HepG2 (cell line): ENCODE results near the gene CD7. TPM values are rescaled to one million over a fixed set of nuclear protein-coding genes. Genes with fewer than 3 reads are reported as not detected.

Source experiments
- CHCHD3 ChIP-seq: sonication (generic); formaldehyde crosslinking; IDR thresholded peaks from 2 replicates; pipeline ENCODE4 v1.8.0; 2022; ENCODE audit warnings: mild to moderate bottlenecking, missing genetic modification reagents, moderate library complexity
- KLF6 ChIP-seq: IDR thresholded peaks from 2 replicates; pipeline ENCODE4 v1.8.0; 2016; ENCODE audit warnings: missing biosample characterization, missing genetic modification reagents
- POLR2AphosphoS5 ChIP-seq: IDR thresholded peaks from 2 replicates; pipeline ENCODE4 v1.6.1; 2012; ENCODE audit warnings: low read depth, low read length
- SRSF4 ChIP-seq: fragments of 200-400 bp; formaldehyde crosslinking; IDR thresholded peaks from one replicate; pipeline ENCODE4 v1.6.1; 2018; ENCODE audit warnings: mild to moderate bottlenecking, low read depth, low read length, moderate library complexity; ENCODE audit not compliant: poor library complexity, severe bottlenecking
- SRY ChIP-seq: sonication (generic); formaldehyde crosslinking; IDR thresholded peaks from 2 replicates; pipeline ENCODE4 v1.8.0; 2022; ENCODE audit warnings: mild to moderate bottlenecking, missing genetic modification reagents
- ZC3H4 ChIP-seq: sonication (generic); formaldehyde crosslinking; IDR thresholded peaks from 2 replicates; pipeline ENCODE4 v1.4.0; 2020; ENCODE audit warnings: missing genetic modification reagents, borderline replicate concordance
- ZFYVE20 ChIP-seq: sonication (generic); formaldehyde crosslinking; IDR thresholded peaks from 2 replicates; pipeline ENCODE4 v1.8.0; 2023; ENCODE audit warnings: low read depth, mild to moderate bottlenecking, moderate library complexity, missing genetic modification reagents, borderline replicate concordance
- ZNF441 ChIP-seq: sonication (generic); formaldehyde crosslinking; IDR thresholded peaks from 2 replicates; pipeline ENCODE4 v1.7.0; 2021; ENCODE audit warnings: missing genetic modification reagents, borderline replicate concordance
- ZNF557 ChIP-seq: sonication (generic); formaldehyde crosslinking; IDR thresholded peaks from 2 replicates; pipeline ENCODE4 v1.4.0; 2020; ENCODE audit warnings: missing genetic modification reagents
- ZNF629 ChIP-seq: sonication (generic); formaldehyde crosslinking; conservative IDR thresholded peaks from 2 replicates; pipeline ENCODE4 v1.5.0; 2020; ENCODE audit warnings: missing genetic modification reagents
- polyA plus RNA-seq, 8 experiments: library from polyadenylated mRNA; depleted of rRNA in 3 of 8; stranded (reverse) in 7 of 8; unstranded in 1 of 8; fragments of >200 nt; fragmentation: Illumina TruSeq in 4 of 8; extraction: Trizol in 4 of 8; gene quantifications; 2 replicates each; pipeline versions ENCODE4 v1.2.1 to v1.2.3, GENCODE V29; 2011 to 2016; ENCODE audit warnings: low read depth in 4 of 8, missing spikeins in 1 of 8, mixed read lengths in 1 of 8; ENCODE audit not compliant: insufficient read depth in 1 of 8
- total RNA-seq, 5 experiments: library from RNA; depleted of rRNA; stranded (reverse); fragments of >200 nt; fragmentation: Illumina TruSeq; extraction: Trizol; gene quantifications; 2 replicates each; pipeline ENCODE4 v1.2.3, GENCODE V29; 2016; ENCODE audit warnings: low read depth in 1 of 5
- TF ChIP-seq, protein P1 (sequence below): sonication (generic); formaldehyde crosslinking; IDR thresholded peaks from 2 replicates; pipeline ENCODE4 v1.5.1; 2020; ENCODE audit warnings: missing genetic modification reagents, mild to moderate bottlenecking, borderline replicate concordance
- TF ChIP-seq, protein P2 (sequence below): sonication (generic); formaldehyde crosslinking; IDR thresholded peaks from 2 replicates; pipeline ENCODE4 v1.4.0; 2020; ENCODE audit warnings: missing genetic modification reagents, borderline replicate concordance
- TF ChIP-seq, protein P3 (sequence below): IDR thresholded peaks from 2 replicates; pipeline ENCODE4 v1.6.1; 2016; ENCODE audit warnings: low read depth, missing genetic modification reagents, missing compliant biosample characterization
- TF ChIP-seq, protein P4 (sequence below): IDR thresholded peaks from 2 replicates; pipeline ENCODE4 v1.6.1; 2016
- TF ChIP-seq, protein P5 (sequence below): sonication (generic); formaldehyde crosslinking; IDR thresholded peaks from 2 replicates; pipeline ENCODE4 v1.4.0; 2020; ENCODE audit warnings: missing genetic modification reagents

CD7 gene
- total and polyA plus RNA-seq, 2 of the 13 experiments (the other 11 are each of a cell fraction or from before 2014, with no cell fraction given), result 67.6 to 76.4 TPM

DNA sequence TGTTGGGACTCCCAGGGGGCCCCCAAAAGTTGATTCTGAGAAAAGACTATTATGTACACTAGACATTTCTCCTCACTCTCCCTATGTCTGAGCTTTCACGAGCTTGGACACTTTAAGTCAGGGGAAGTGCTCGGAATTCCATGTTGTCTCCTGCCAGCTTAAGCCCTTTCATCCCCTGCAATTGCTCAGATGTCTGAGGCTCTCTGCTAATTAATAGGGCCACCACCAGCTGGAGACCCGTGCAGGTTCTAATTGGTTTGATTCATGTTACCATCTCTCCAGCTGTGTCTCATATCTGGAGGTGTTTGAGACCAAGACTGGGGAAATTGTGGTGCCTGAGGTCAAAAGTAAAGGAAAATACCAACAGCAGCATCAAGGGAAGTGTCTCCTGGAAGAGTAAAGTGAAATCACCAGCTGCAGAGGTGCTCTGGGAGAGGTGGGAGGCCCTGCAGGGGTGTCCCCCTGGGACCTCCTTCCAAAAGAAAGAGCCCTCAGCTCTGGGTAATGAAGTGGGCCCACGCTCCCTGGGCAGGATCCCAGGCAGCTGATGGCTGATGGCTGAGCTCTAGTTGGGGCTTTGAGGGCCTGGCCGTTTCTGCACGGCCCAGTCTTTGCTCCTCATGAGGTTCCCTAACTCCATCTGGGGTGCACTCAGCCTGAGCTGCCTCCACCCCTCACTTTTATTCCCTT lies 48.3 kb upstream of the CD7 start (continued):
- TF ChIP-seq CHCHD3 (CRISPR knock-in tag) (no peak), ZC3H4 (CRISPR knock-in tag) (no peak), ZNF441 (CRISPR knock-in tag) (0 out of 2 replicates have a peak, but pooled peaks have one; percentile 55), POLR2AphosphoS5 (no peak), ZNF629 (CRISPR knock-in tag) (no peak), ZFYVE20 (CRISPR knock-in tag) (no peak), SRY (CRISPR knock-in tag) (no peak), SRSF4 (no peak), KLF6 (CRISPR knock-in tag) (no peak), ZNF557 (no peak)
- TF ChIP-seq, protein P1, sequence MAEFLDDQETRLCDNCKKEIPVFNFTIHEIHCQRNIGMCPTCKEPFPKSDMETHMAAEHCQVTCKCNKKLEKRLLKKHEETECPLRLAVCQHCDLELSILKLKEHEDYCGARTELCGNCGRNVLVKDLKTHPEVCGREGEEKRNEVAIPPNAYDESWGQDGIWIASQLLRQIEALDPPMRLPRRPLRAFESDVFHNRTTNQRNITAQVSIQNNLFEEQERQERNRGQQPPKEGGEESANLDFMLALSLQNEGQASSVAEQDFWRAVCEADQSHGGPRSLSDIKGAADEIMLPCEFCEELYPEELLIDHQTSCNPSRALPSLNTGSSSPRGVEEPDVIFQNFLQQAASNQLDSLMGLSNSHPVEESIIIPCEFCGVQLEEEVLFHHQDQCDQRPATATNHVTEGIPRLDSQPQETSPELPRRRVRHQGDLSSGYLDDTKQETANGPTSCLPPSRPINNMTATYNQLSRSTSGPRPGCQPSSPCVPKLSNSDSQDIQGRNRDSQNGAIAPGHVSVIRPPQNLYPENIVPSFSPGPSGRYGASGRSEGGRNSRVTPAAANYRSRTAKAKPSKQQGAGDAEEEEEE, result no peak
- TF ChIP-seq, protein P2, sequence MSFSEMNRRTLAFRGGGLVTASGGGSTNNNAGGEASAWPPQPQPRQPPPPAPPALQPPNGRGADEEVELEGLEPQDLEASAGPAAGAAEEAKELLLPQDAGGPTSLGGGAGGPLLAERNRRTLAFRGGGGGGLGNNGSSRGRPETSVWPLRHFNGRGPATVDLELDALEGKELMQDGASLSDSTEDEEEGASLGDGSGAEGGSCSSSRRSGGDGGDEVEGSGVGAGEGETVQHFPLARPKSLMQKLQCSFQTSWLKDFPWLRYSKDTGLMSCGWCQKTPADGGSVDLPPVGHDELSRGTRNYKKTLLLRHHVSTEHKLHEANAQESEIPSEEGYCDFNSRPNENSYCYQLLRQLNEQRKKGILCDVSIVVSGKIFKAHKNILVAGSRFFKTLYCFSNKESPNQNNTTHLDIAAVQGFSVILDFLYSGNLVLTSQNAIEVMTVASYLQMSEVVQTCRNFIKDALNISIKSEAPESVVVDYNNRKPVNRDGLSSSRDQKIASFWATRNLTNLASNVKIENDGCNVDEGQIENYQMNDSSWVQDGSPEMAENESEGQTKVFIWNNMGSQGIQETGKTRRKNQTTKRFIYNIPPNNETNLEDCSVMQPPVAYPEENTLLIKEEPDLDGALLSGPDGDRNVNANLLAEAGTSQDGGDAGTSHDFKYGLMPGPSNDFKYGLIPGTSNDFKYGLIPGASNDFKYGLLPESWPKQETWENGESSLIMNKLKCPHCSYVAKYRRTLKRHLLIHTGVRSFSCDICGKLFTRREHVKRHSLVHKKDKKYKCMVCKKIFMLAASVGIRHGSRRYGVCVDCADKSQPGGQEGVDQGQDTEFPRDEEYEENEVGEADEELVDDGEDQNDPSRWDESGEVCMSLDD, result 0 out of 2 replicates have a peak, but pooled peaks have one; percentile 9
- TF ChIP-seq, protein P3, sequence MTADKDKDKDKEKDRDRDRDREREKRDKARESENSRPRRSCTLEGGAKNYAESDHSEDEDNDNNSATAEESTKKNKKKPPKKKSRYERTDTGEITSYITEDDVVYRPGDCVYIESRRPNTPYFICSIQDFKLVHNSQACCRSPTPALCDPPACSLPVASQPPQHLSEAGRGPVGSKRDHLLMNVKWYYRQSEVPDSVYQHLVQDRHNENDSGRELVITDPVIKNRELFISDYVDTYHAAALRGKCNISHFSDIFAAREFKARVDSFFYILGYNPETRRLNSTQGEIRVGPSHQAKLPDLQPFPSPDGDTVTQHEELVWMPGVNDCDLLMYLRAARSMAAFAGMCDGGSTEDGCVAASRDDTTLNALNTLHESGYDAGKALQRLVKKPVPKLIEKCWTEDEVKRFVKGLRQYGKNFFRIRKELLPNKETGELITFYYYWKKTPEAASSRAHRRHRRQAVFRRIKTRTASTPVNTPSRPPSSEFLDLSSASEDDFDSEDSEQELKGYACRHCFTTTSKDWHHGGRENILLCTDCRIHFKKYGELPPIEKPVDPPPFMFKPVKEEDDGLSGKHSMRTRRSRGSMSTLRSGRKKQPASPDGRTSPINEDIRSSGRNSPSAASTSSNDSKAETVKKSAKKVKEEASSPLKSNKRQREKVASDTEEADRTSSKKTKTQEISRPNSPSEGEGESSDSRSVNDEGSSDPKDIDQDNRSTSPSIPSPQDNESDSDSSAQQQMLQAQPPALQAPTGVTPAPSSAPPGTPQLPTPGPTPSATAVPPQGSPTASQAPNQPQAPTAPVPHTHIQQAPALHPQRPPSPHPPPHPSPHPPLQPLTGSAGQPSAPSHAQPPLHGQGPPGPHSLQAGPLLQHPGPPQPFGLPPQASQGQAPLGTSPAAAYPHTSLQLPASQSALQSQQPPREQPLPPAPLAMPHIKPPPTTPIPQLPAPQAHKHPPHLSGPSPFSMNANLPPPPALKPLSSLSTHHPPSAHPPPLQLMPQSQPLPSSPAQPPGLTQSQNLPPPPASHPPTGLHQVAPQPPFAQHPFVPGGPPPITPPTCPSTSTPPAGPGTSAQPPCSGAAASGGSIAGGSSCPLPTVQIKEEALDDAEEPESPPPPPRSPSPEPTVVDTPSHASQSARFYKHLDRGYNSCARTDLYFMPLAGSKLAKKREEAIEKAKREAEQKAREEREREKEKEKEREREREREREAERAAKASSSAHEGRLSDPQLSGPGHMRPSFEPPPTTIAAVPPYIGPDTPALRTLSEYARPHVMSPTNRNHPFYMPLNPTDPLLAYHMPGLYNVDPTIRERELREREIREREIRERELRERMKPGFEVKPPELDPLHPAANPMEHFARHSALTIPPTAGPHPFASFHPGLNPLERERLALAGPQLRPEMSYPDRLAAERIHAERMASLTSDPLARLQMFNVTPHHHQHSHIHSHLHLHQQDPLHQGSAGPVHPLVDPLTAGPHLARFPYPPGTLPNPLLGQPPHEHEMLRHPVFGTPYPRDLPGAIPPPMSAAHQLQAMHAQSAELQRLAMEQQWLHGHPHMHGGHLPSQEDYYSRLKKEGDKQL (CRISPR knock-in tag), result no peak
- TF ChIP-seq, protein P4, sequence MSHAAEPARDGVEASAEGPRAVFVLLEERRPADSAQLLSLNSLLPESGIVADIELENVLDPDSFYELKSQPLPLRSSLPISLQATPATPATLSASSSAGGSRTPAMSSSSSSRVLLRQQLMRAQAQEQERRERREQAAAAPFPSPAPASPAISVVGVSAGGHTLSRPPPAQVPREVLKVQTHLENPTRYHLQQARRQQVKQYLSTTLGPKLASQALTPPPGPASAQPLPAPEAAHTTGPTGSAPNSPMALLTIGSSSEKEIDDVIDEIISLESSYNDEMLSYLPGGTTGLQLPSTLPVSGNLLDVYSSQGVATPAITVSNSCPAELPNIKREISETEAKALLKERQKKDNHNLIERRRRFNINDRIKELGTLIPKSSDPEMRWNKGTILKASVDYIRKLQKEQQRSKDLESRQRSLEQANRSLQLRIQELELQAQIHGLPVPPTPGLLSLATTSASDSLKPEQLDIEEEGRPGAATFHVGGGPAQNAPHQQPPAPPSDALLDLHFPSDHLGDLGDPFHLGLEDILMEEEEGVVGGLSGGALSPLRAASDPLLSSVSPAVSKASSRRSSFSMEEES, result no peak
- TF ChIP-seq, protein P5, sequence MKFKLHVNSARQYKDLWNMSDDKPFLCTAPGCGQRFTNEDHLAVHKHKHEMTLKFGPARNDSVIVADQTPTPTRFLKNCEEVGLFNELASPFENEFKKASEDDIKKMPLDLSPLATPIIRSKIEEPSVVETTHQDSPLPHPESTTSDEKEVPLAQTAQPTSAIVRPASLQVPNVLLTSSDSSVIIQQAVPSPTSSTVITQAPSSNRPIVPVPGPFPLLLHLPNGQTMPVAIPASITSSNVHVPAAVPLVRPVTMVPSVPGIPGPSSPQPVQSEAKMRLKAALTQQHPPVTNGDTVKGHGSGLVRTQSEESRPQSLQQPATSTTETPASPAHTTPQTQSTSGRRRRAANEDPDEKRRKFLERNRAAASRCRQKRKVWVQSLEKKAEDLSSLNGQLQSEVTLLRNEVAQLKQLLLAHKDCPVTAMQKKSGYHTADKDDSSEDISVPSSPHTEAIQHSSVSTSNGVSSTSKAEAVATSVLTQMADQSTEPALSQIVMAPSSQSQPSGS (CRISPR knock-in tag), result no peak
